MM.1S (cell line): ENCODE results near the gene TENT5C.

Experiments used
- DNase-seq: peaks from one replicate; pipeline ENCODE4 v3.0.0-alpha.2; 2015
- H2AFZ ChIP-seq: fragments of 300-600 bp; sonication (generic); 2 replicates; pipeline ENCODE4 v1.6.0; 2016; ENCODE audit warnings: antibody characterized with exemption, low read length
- H3F3A ChIP-seq: fragments of 300-600 bp; sonication (generic); 2 replicates; pipeline ENCODE4 v1.6.1; 2016; ENCODE audit warnings: mild to moderate bottlenecking, antibody characterized with exemption, low read length, moderate library complexity, mixed read lengths; ENCODE audit not compliant: insufficient read depth
- H3K27ac ChIP-seq: fragments of 300-600 bp; sonication (generic); 2 replicates; pipeline ENCODE4 v1.5.1; 2016; ENCODE audit warnings: mild to moderate bottlenecking, low read length
- H3K27me3 ChIP-seq: fragments of 300-600 bp; sonication (generic); replicated peaks from 2 replicates; pipeline ENCODE4 v1.6.0; 2016; ENCODE audit warnings: low read length; ENCODE audit not compliant: insufficient read depth
- H3K36me3 ChIP-seq: fragments of 300-600 bp; sonication (generic); replicated peaks from 2 replicates; pipeline ENCODE4 v1.6.1; 2016; ENCODE audit warnings: mild to moderate bottlenecking, low read length, mixed read lengths; ENCODE audit not compliant: insufficient read depth
- H3K4me1 ChIP-seq: fragments of 300-600 bp; sonication (generic); 2 replicates; pipeline ENCODE4 v1.6.1; 2016; ENCODE audit warnings: low read length, mixed read lengths
- H3K4me2 ChIP-seq: fragments of 300-600 bp; sonication (generic); 2 replicates; pipeline ENCODE4 v1.6.0; 2016; ENCODE audit warnings: low read depth, low read length
- H3K4me3 ChIP-seq: fragments of 300-600 bp; sonication (generic); 2 replicates; pipeline ENCODE4 v1.5.1; 2016; ENCODE audit warnings: low read length, mixed read lengths
- H3K79me2 ChIP-seq: fragments of 300-600 bp; sonication (generic); 2 replicates; pipeline ENCODE4 v1.6.1; 2016; ENCODE audit warnings: mixed run types, low read length, mixed read lengths
- H3K9ac ChIP-seq: fragments of 300-600 bp; sonication (generic); 2 replicates; pipeline ENCODE4 v1.6.1; 2016; ENCODE audit warnings: low read length, mixed read lengths
- H3K9me2 ChIP-seq: fragments of 300-600 bp; sonication (generic); replicated peaks from 2 replicates; pipeline ENCODE4 v1.6.1; 2016; ENCODE audit warnings: mild to moderate bottlenecking, low read length, mixed read lengths; ENCODE audit not compliant: insufficient read depth
- H3K9me3 ChIP-seq: fragments of 300-600 bp; sonication (generic); replicated peaks from 2 replicates; pipeline ENCODE4 v1.6.1; 2016; ENCODE audit warnings: mild to moderate bottlenecking, low read length, mixed read lengths; ENCODE audit not compliant: insufficient read depth
- H4K20me1 ChIP-seq: fragments of 300-600 bp; sonication (generic); 2 replicates; pipeline ENCODE4 v1.6.1; 2016; ENCODE audit warnings: mild to moderate bottlenecking, low read length, moderate library complexity, mixed read lengths; ENCODE audit not compliant: insufficient read depth
- CTCF ChIP-seq: fragments of 300-600 bp; sonication (generic); IDR thresholded peaks from 2 replicates; pipeline ENCODE4 v1.5.1; 2016; ENCODE audit warnings: antibody characterized with exemption, low read length, mixed read lengths
- EZH2 ChIP-seq: fragments of 300-600 bp; sonication (generic); optimal IDR thresholded peaks from 2 replicates; pipeline ENCODE3; 2017; ENCODE audit warnings: low read depth, mild to moderate bottlenecking, antibody characterized with exemption, low read length, mixed read lengths
- EZH2phosphoT487 ChIP-seq: fragments of 300-600 bp; sonication (generic); IDR thresholded peaks from 2 replicates; pipeline ENCODE4 v1.6.1; 2018; ENCODE audit warnings: antibody characterized with exemption, low read length

The TENT5C gene

DNA sequence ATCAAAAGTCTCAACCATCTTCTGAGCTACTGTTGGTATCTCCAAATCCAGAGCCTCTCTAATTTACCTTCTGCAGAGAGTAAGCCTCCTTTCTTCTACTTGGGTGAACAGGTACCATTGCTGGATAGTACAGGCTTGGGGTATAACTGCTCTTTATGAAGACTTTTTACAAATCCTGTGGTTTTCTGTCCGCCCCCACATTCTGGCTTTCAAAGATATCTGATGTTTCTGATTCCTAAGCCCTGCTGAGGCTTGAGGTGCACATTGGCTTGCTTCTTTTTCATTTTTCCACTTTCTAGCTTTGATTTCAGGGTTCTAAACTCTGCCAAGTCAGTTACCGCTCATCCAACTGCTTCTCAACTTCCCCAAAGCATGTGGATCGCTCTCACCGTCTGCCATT is 37.1 kb downstream of the TENT5C start:
- peak overlapping the region; percentile 78; the same call in 1 of the 2 replicates for H3K4me2 ChIP-seq
- H3K9me2 ChIP-seq = no peaks in the 10 kb centered on the region
- H3K79me2 ChIP-seq = peaks cover 67% of the 10 kb centered on the region
- peaks cover 56% of the 10 kb centered on the region for H3K4me1 ChIP-seq
- peaks cover 13% of the 10 kb centered on the region for H3F3A ChIP-seq
- no peak for DNase-seq
- peak overlapping the region; percentile 99 for H3K27ac ChIP-seq
- TF ChIP-seq EZH2phosphoT487 (no peak), EZH2 (no peak), CTCF (no peak)
- H3K36me3 ChIP-seq = no peaks in the 10 kb centered on the region
- H2AFZ ChIP-seq = no peak overlapping the region
- no peak overlapping the region for H3K4me3 ChIP-seq
- no peaks in the 10 kb centered on the region for H4K20me1 ChIP-seq
- no peaks in the 10 kb centered on the region for H3K9me3 ChIP-seq
- no peaks in the 10 kb centered on the region for H3K27me3 ChIP-seq
- H3K9ac ChIP-seq = no peak overlapping the region

DNA sequence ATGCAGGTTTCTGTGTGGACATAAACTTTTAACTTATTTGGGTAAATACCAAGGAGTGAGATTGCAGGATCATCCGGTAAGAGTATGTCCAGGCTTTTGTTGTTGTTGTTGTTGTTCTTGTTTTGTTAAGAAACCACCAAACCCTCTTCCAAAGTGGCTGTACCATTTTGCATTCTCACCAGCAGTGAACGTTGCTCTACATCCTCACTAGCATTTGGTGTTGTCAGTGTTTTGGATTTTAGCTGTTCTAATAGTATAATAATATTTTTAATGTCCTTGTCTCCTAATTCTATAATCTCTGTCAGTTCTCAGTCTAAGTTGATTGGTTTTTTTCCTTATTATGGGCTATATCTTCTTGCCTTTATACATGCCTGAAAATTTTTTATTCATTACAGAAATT is 37.8 kb downstream of the TENT5C start:
- no peaks in the 10 kb centered on the region for H3K36me3 ChIP-seq
- no peaks in the 10 kb centered on the region for H4K20me1 ChIP-seq
- H3K9me3 ChIP-seq = no peaks in the 10 kb centered on the region
- H3K4me1 ChIP-seq = peaks cover 50% of the 10 kb centered on the region
- H2AFZ ChIP-seq = no peak overlapping the region
- H3F3A ChIP-seq = peaks cover 7% of the 10 kb centered on the region
- no peaks in the 10 kb centered on the region for H3K27me3 ChIP-seq
- no peaks in the 10 kb centered on the region for H3K9me2 ChIP-seq
- H3K4me2 ChIP-seq = peak overlapping the region; percentile 78; the same call in 1 of the 2 replicates
- H3K4me3 ChIP-seq = no peak overlapping the region; the same call in 1 of the 2 replicates
- no peak for TF ChIP-seq CTCF
- no peak for TF ChIP-seq EZH2
- TF ChIP-seq EZH2phosphoT487 = no peak
- H3K79me2 ChIP-seq = peaks cover 67% of the 10 kb centered on the region
- H3K9ac ChIP-seq = peak overlapping the region; percentile 98
- H3K27ac ChIP-seq = peak overlapping the region; percentile 99; the same call in 1 of the 2 replicates
- no peak for DNase-seq

DNA sequence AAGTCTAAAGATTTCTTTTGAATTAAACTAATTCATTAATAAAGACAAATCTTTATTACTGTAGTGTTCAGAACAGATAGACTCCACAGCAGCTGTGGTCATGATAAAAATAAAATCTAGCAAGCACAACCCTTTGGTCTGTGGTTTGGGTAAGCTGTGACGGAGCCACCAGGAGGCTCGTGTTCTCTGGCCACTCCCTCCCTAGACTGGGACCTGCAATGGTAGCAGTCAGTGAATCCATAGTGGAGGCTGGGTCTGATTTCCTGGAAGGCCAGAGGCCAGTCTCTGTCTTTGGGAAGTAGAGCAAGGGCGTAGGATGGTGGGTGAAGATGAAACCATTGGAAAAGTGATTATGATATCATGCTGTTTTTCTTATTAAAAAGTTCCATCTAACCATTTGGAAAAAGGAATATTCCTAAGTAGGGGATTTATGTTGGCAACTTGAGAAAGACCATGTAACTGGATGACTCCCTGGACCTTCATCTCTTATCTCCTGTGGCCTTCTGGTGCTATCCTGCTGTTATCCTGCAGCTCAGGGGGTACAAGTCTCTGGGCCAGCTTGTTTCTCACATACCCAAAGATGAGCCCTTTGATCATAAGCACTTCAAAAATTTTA is 39.0 kb downstream of the TENT5C start:
- H3K79me2 ChIP-seq = peaks cover 69% of the 10 kb centered on the region
- H3K4me2 ChIP-seq = peak overlapping the region; percentile 78
- peak overlapping the region; percentile 98 for H3K9ac ChIP-seq
- DNase-seq = peak; percentile 73
- H4K20me1 ChIP-seq = no peaks in the 10 kb centered on the region
- H3K4me3 ChIP-seq = peak overlapping the region; percentile 36; the same call in 1 of the 2 replicates
- H3K27me3 ChIP-seq = no peaks in the 10 kb centered on the region
- peak overlapping the region; percentile 99 for H3K27ac ChIP-seq
- no peaks in the 10 kb centered on the region for H3K9me3 ChIP-seq
- H2AFZ ChIP-seq = no peak overlapping the region
- no peaks in the 10 kb centered on the region for H3K9me2 ChIP-seq
- no peaks in the 10 kb centered on the region for H3K36me3 ChIP-seq
- no peak for TF ChIP-seq CTCF
- H3F3A ChIP-seq = peaks cover 7% of the 10 kb centered on the region
- peaks cover 53% of the 10 kb centered on the region for H3K4me1 ChIP-seq
